G401.6 (cell line): ENCODE measurements around the gene SMCO2.
"Not testable (repeated sequence)": the region's sequence is repeated elsewhere in the genome, so short reads cannot be mapped to it uniquely, and the experiment has no call there.

Experiments used
- FAIRE-seq: peaks from 2 replicates; lab custom pipeline; 2012; peaks lifted over from hg19 to GRCh38; lab: Jason Lieb, UNC

SMCO2 gene

GRCh38 chr12:27528788-27529187, 82.3 kb downstream of the SMCO2 start:
- FAIRE-seq = no peak

GRCh38 chr12:27530157-27530922, 83.8 kb downstream of the SMCO2 start:
- FAIRE-seq = no peak

- no peak for FAIRE-seq
Measured at GRCh38 chr12:27531896-27532295, 85.4 kb downstream of the SMCO2 start.

- no peak for FAIRE-seq
Measured at GRCh38 chr12:27534060-27534764, 87.7 kb downstream of the SMCO2 start.

GRCh38 chr12:27534765-27535161, 88.2 kb downstream of the SMCO2 start:
- FAIRE-seq = no peak

- FAIRE-seq = no peak
Measured at GRCh38 chr12:27535318-27535717, 88.8 kb downstream of the SMCO2 start.

GRCh38 chr12:27537855-27538675, 91.5 kb downstream of the SMCO2 start:
- FAIRE-seq = no peak

GRCh38 chr12:27539191-27539631, 92.7 kb downstream of the SMCO2 start:
- no peak for FAIRE-seq

- no peak for FAIRE-seq
Measured at GRCh38 chr12:27541031-27541719, 94.6 kb downstream of the SMCO2 start.

- no peak for FAIRE-seq
Measured at GRCh38 chr12:27542628-27543027, 96.1 kb downstream of the SMCO2 start.

GRCh38 chr12:27544858-27545257, 98.3 kb downstream of the SMCO2 start:
- not testable (repeated sequence) for FAIRE-seq

- no peak for FAIRE-seq
Measured at GRCh38 chr12:27545665-27546064, 99.1 kb downstream of the SMCO2 start.

GRCh38 chr12:27547592-27547991, 101.1 kb downstream of the SMCO2 start:
- FAIRE-seq = no peak

GRCh38 chr12:27548301-27549199, 102.0 kb downstream of the SMCO2 start:
- FAIRE-seq = no peak

- FAIRE-seq = no peak
Measured at GRCh38 chr12:27549236-27549800, 102.8 kb downstream of the SMCO2 start.

- FAIRE-seq = no peak
Measured at GRCh38 chr12:27549801-27550652, 103.5 kb downstream of the SMCO2 start.

GRCh38 chr12:27550653-27550975, 104.1 kb downstream of the SMCO2 start:
- FAIRE-seq = no peak

GRCh38 chr12:27551172-27551840, 104.8 kb downstream of the SMCO2 start:
- FAIRE-seq = no peak
